ENCODE measurements around the gene GINS1. TPM values are rescaled to one million over a fixed set of nuclear protein-coding genes. Genes with fewer than 3 reads are reported as not detected.

GINS1 gene
- total RNA-seq: under 1 TPM; 0.39 to 0.80 TPM
- total RNA-seq: 1.6 to 2.5 reads per million in 2 donors

DNA sequence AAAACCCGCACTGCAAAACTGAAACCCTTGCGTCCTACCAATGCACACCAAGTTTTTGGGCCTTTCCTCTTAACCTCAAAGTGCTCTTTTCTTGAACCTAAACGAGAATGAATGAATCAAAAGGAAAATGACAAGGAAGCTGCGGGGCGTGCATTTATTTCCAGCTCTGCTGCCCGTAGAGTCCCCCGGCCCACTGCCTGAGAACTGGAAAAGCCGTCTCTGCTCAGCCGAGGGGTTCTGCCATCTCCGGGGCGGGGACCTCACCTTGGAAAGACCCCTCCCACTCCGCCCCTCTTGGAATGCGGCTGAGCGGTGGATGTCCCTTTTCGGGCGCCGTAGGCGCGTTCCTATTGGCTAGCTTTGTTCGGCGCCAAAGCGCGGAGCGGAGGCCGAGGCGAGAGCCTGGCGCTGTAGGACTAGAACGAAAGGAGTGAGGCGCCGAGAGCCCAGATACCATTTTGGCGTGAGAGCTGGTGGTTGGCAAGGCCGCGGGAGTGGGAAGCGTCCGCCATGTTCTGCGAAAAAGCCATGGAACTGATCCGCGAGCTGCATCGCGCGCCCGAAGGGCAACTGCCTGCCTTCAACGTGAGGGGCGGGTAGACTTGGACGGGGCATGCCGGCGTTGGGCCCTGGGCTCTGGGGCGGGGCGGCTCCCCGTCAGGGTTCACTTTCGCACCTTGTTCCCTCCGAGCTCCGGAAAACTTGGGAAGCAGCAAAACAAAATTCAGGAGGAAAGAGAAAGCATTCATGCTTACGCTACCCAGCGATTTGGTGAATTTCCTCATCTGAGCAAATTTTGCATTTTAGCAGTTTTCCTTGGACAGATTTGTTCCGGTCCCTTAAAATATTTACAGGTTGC lies at the start of gene GINS1:
Gene GINS1 (plus strand): TSS at position 363 of the 859 bp plus-strand sequence. CDS start 148 bp downstream, at position 511.
- peak; percentile 94 for ATAC-seq
- Mint-ChIP-seq H3K4me1 (peaks cover 16% of the 10 kb centered on the region), H3K27me3 (no peaks in the 10 kb centered on the region), H3K27ac (peak within 1 kb of the TSS; percentile 89), H3K4me3 (peak within 1 kb of the TSS; percentile 94), H3K36me3 (ENCODE audit: low read depth) (no peaks in the 10 kb centered on the region)
- peak; percentile 57 to 66 (median 59) for DNase-seq
- peaks cover 5% of the 10 kb centered on the region for H3K9me3 ChIP-seq (ENCODE audit: control insufficient read depth, low read length, poor library complexity, severe bottlenecking)

- Mint-ChIP-seq H3K27ac (no peak overlapping the region), H3K36me3 (ENCODE audit: low read depth) (no peaks in the 10 kb centered on the region), H3K4me1 (peaks cover 11% of the 10 kb centered on the region), H3K27me3 (no peaks in the 10 kb centered on the region), H3K4me3 (peak overlapping the region; percentile 33)
- ATAC-seq: no peak
- no peak for DNase-seq
- H3K9me3 ChIP-seq (ENCODE audit: control insufficient read depth, low read length, poor library complexity, severe bottlenecking): no peaks in the 10 kb centered on the region
Measured at GRCh38 chr20:25360631-25361286, 46.7 kb upstream of the GINS1 start.

- DNase-seq (no peak), ATAC-seq (no peak)
- Mint-ChIP-seq H3K4me1 (peaks cover 11% of the 10 kb centered on the region), H3K27me3 (no peaks in the 10 kb centered on the region), H3K36me3 (ENCODE audit: low read depth) (no peaks in the 10 kb centered on the region), H3K27ac (no peak overlapping the region), H3K4me3 (no peak overlapping the region)
- no peaks in the 10 kb centered on the region for H3K9me3 ChIP-seq (ENCODE audit: control insufficient read depth, low read length, poor library complexity, severe bottlenecking)
Measured at GRCh38 chr20:25361287-25361683, 46.2 kb upstream of the GINS1 start.

GRCh38 chr20:25364180-25364788 lies 43.2 kb upstream of the GINS1 start:
- Mint-ChIP-seq H3K27me3 (no peaks in the 10 kb centered on the region), H3K36me3 (ENCODE audit: low read depth) (peaks cover 2% of the 10 kb centered on the region), H3K4me3 (no peak overlapping the region), H3K4me1 (no peaks in the 10 kb centered on the region), H3K27ac (no peak overlapping the region)
- ATAC-seq (no peak), DNase-seq (no peak)
- no peaks in the 10 kb centered on the region for H3K9me3 ChIP-seq (ENCODE audit: control insufficient read depth, low read length, poor library complexity, severe bottlenecking)

DNA sequence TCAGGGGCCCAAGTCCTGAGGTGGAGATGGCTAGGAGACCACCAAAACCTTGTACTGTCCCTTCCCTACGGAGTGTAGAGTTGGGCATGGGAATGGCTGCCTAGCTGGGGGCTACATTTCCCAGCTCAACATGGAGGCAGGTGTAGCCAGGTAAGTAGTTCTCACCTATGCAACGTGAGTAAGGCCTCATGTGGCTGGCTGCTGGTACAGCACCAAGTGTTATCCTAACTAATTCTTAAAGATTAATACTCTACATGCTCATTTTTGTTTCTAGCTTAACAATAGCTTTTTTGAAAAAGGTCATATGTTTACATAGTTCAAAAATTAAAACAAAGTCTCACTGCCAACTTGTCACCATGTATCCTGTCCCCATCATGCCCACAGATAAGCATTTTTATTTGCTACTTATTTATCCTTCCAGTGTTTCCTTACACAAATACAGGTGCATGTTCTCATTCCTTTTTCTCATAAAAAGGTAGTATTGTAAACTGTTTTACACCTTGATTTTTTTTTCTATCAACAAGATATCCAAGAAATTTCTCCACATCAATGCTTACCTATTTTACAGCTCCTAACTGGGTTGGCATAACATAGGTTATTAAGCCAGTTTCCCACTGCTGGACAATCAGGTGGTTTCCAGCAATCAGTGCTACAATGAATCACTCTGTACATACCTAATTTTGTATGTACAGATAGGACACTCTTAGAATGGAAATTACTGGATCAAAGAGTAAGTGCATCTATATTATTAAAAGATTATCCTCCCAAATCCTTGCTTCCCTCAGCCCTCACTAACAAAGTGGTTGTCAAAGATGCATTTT lies 42.4 kb upstream of the GINS1 start:
- ATAC-seq: no peak
- Mint-ChIP-seq H3K27ac (no peak overlapping the region), H3K4me3 (no peak overlapping the region), H3K27me3 (no peaks in the 10 kb centered on the region), H3K36me3 (ENCODE audit: low read depth) (peaks cover 2% of the 10 kb centered on the region), H3K4me1 (no peaks in the 10 kb centered on the region)
- no peak for DNase-seq
- no peaks in the 10 kb centered on the region for H3K9me3 ChIP-seq (ENCODE audit: control insufficient read depth, low read length, poor library complexity, severe bottlenecking)

GRCh38 chr20:25368526-25368925 lies 38.9 kb upstream of the GINS1 start:
- H3K27me3 Mint-ChIP-seq: no peaks in the 10 kb centered on the region
- no peak overlapping the region for H3K4me3 Mint-ChIP-seq
- DNase-seq (no peak), ATAC-seq (no peak)
- H3K9me3 ChIP-seq (ENCODE audit: control insufficient read depth, low read length, poor library complexity, severe bottlenecking): no peaks in the 10 kb centered on the region
- H3K27ac Mint-ChIP-seq: no peak overlapping the region
- H3K4me1 Mint-ChIP-seq: peaks cover 3% of the 10 kb centered on the region
- peaks cover 2% of the 10 kb centered on the region for H3K36me3 Mint-ChIP-seq (ENCODE audit: low read depth)

- H3K9me3 ChIP-seq (ENCODE audit: control insufficient read depth, low read length, poor library complexity, severe bottlenecking): no peaks in the 10 kb centered on the region
- no peak for DNase-seq
- Mint-ChIP-seq H3K36me3 (ENCODE audit: low read depth) (peaks cover 2% of the 10 kb centered on the region), H3K27ac (no peak overlapping the region), H3K27me3 (no peaks in the 10 kb centered on the region), H3K4me3 (no peak overlapping the region), H3K4me1 (peaks cover 3% of the 10 kb centered on the region)
- no peak for ATAC-seq
Measured at GRCh38 chr20:25368976-25369375, 38.5 kb upstream of the GINS1 start.

DNA sequence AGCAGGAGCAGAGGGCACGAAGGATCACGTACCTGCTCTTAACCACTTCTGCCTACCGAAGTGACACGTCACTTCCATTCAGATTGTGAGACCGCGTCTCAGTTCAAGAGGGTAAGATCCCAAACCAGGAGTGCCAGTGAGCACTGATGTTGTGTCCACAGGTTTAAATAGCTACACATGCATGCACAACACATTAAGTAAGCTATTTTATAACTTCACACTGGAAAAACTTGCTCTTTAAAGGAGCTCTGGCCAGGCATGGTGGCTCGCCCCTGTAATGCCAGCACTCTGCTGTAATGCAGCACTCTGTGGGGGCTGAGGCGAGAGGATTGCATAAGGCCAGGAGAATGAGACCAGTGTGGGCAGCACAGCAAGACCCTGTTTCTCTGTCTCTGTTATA lies 37.9 kb upstream of the GINS1 start:
- peaks cover 3% of the 10 kb centered on the region for H3K4me1 Mint-ChIP-seq
- ATAC-seq: no peak
- no peaks in the 10 kb centered on the region for H3K9me3 ChIP-seq (ENCODE audit: control insufficient read depth, low read length, poor library complexity, severe bottlenecking)
- H3K27ac Mint-ChIP-seq: no peak overlapping the region
- no peak overlapping the region for H3K4me3 Mint-ChIP-seq
- H3K36me3 Mint-ChIP-seq (ENCODE audit: low read depth): peaks cover 2% of the 10 kb centered on the region
- H3K27me3 Mint-ChIP-seq: no peaks in the 10 kb centered on the region
- DNase-seq: no peak

DNA sequence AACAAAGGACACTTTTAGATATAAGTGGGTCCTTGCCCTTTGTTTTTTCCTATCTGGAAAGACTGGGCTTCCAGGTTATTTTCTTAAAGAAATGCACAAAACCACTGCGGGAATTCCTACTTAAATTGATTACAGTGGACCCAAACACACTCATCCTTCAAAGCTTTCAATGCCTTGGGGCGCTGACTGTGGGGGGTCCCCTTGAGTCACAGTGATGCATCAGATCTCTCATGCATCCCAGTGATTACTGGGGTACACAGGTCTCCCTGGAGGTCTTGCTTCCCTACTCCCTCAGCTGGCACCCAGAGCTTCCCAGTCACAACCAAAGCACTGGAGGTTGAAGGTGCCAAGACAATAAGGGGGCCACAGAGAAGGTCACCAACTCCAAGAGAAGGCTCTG lies 37.5 kb upstream of the GINS1 start:
- H3K27me3 Mint-ChIP-seq: no peaks in the 10 kb centered on the region
- no peaks in the 10 kb centered on the region for H3K9me3 ChIP-seq (ENCODE audit: control insufficient read depth, low read length, poor library complexity, severe bottlenecking)
- peaks cover 3% of the 10 kb centered on the region for H3K4me1 Mint-ChIP-seq
- ATAC-seq: no peak
- no peak overlapping the region for H3K4me3 Mint-ChIP-seq
- no peak for DNase-seq
- H3K27ac Mint-ChIP-seq: no peak overlapping the region
- H3K36me3 Mint-ChIP-seq (ENCODE audit: low read depth): peaks cover 2% of the 10 kb centered on the region

DNA sequence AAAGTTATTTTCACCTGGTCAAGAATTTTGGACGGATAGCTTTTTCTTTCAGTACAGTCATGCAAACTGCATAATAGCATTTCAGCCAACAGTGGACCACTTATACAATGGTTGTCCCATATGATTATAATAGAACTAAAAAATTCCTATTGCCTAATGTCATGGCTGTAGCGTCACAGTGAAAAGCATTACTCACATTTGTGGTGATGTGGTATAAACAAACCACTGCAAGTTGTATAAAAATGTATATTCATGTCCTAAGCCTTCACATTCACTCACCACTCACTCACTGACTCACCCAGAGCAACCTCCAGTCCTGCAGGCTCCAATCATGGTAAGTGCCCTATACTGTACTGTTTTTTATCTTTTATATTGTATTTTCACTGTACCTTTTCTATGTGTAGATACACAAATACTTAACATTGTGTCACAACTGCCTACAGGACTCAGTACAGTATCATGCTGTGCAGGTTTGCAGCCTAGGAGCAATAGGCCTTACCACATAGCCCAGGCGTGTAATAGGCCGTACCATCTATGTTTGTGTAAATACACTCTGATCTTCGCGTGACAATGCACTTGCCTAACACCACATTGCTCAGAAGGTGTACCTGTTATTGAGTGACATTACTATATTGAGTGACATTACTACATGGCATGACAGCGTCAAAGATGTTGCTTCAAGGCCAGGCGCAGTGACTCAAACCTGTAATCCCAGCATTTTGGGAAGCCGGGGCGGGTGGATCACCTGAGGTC lies 34.7 kb upstream of the GINS1 start:
- no peak overlapping the region for H3K4me3 Mint-ChIP-seq
- no peaks in the 10 kb centered on the region for H3K27me3 Mint-ChIP-seq
- no peak for ATAC-seq

DNA sequence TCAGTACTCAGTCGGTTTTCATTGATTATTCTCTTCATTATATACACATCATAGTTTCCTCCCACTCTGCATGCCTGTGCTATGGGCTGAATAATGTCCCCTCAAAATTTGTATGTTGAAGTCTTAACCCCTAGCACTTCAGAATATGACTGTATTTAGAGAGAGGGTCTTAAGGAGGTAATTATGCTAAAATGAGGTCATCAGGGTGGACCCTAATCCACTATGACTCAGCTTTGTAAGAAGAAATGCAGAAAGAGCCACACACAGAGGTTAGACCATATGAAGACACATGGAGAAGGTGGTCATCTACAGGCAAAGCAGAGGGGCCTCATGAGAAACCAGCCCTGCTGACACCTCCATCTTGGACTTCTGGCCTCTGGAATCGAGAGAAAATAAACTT lies 32.6 kb upstream of the GINS1 start:
- peak overlapping the region; percentile 53 for H3K27ac Mint-ChIP-seq
- no peaks in the 10 kb centered on the region for H3K27me3 Mint-ChIP-seq
- no peak for ATAC-seq
- no peak overlapping the region for H3K4me3 Mint-ChIP-seq
- H3K9me3 ChIP-seq (ENCODE audit: control insufficient read depth, low read length, poor library complexity, severe bottlenecking): no peaks in the 10 kb centered on the region
- no peaks in the 10 kb centered on the region for H3K36me3 Mint-ChIP-seq (ENCODE audit: low read depth)
- H3K4me1 Mint-ChIP-seq: peaks cover 14% of the 10 kb centered on the region
- no peak for DNase-seq

More for the DNA sequence above, 34.7 kb upstream of the GINS1 start:
- Mint-ChIP-seq H3K4me1 (peaks cover 7% of the 10 kb centered on the region), H3K27ac (no peak overlapping the region), H3K36me3 (ENCODE audit: low read depth) (no peaks in the 10 kb centered on the region)
- no peaks in the 10 kb centered on the region for H3K9me3 ChIP-seq (ENCODE audit: control insufficient read depth, low read length, poor library complexity, severe bottlenecking)
- DNase-seq: no peak

GRCh38 chr20:25376236-25376635 lies 31.2 kb upstream of the GINS1 start:
- DNase-seq: no peak
- peaks cover 6% of the 10 kb centered on the region for H3K36me3 Mint-ChIP-seq (ENCODE audit: low read depth)
- H3K4me3 Mint-ChIP-seq: no peak overlapping the region
- peaks cover 21% of the 10 kb centered on the region for H3K4me1 Mint-ChIP-seq
- ATAC-seq: no peak
- no peak overlapping the region for H3K27ac Mint-ChIP-seq
- no peaks in the 10 kb centered on the region for H3K27me3 Mint-ChIP-seq
- no peaks in the 10 kb centered on the region for H3K9me3 ChIP-seq (ENCODE audit: control insufficient read depth, low read length, poor library complexity, severe bottlenecking)
